ENCODE measurements around the gene CLSTN1.

DNA sequence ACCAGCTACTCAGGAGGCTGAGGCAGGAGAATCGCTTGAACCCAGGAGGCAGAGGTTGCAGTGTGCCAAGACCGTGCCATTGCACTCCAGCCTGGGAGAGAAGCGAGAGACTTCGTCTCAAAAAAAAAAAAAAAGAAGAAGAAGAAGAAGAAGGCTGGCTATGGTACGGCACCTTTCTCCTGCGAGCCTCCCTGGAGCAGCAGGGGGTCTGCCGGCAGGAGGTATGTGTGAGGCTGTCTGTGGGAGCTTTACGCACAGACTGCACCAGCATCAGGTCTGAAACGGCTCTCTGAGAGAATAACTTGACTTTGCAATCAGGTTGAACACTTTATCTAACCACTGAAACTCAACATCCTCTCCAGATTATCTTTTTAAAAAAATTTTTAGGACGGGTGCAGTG lies 44.9 kb downstream of the CLSTN1 start:
- TF ChIP-seq, protein P1, sequence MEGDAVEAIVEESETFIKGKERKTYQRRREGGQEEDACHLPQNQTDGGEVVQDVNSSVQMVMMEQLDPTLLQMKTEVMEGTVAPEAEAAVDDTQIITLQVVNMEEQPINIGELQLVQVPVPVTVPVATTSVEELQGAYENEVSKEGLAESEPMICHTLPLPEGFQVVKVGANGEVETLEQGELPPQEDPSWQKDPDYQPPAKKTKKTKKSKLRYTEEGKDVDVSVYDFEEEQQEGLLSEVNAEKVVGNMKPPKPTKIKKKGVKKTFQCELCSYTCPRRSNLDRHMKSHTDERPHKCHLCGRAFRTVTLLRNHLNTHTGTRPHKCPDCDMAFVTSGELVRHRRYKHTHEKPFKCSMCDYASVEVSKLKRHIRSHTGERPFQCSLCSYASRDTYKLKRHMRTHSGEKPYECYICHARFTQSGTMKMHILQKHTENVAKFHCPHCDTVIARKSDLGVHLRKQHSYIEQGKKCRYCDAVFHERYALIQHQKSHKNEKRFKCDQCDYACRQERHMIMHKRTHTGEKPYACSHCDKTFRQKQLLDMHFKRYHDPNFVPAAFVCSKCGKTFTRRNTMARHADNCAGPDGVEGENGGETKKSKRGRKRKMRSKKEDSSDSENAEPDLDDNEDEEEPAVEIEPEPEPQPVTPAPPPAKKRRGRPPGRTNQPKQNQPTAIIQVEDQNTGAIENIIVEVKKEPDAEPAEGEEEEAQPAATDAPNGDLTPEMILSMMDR (IDR thresholded peaks at IDR 0.05; ENCODE audit: borderline replicate concordance, extremely low read depth, low read length, poor library complexity, severe bottlenecking): no peak
- TF ChIP-seq EZH2 (IDR thresholded peaks at IDR 0.05; ENCODE audit: borderline replicate concordance, low read depth, low read length, severe bottlenecking): no peak
